Liver (tissue), 9 donors: ENCODE measurements around the gene DONSON. TPM values are rescaled to one million over a fixed set of nuclear protein-coding genes. Genes with fewer than 3 reads are reported as not detected.
"Not testable (repeated sequence)": the region's sequence is repeated elsewhere in the genome, so short reads cannot be mapped to it uniquely, and the experiment has no call there.

ENCODE experiments used
- DNase-seq: peaks from one replicate; pipeline ENCODE4 v3.0.0-alpha.2; 2017; ENCODE audit warnings: low spot score
- H3K27ac ChIP-seq, 2 donors: one replicate each; pipeline ENCODE4 v1.7.0; 2013; ENCODE audit warnings: inconsistent platforms in 2 of 2, low read length in 2 of 2, control low read depth in 1 of 2, low read depth in 1 of 2, mild to moderate bottlenecking in 1 of 2
- H3K27me3 ChIP-seq, 4 donors: one replicate each; pipeline versions ENCODE4 v1.6.1 to v1.7.0; 2013; ENCODE audit warnings: low read length in 3 of 4, inconsistent platforms in 1 of 4, mild to moderate bottlenecking in 1 of 4, moderate library complexity in 1 of 4; ENCODE audit not compliant: control insufficient read depth in 4 of 4, insufficient read depth in 4 of 4
- H3K36me3 ChIP-seq, 4 donors: one replicate each; pipeline versions ENCODE4 v1.6.1 to v1.7.0; 2013; ENCODE audit warnings: low read length in 3 of 4, mild to moderate bottlenecking in 3 of 4, low read depth in 1 of 4, moderate library complexity in 1 of 4; ENCODE audit not compliant: control insufficient read depth in 4 of 4, insufficient read depth in 3 of 4
- H3K4me1 ChIP-seq, 4 donors: one replicate each; pipeline versions ENCODE4 v1.6.1 to v1.7.0; 2013; ENCODE audit warnings: low read length in 3 of 4, mild to moderate bottlenecking in 3 of 4, moderate library complexity in 1 of 4; ENCODE audit not compliant: control insufficient read depth in 4 of 4, insufficient read depth in 4 of 4
- H3K4me3 ChIP-seq, 3 donors: one replicate each; pipeline versions ENCODE4 v1.6.1 to v1.7.0; 2013; ENCODE audit warnings: low read length in 3 of 3, control low read depth in 1 of 3, low read depth in 1 of 3, mild to moderate bottlenecking in 1 of 3
- H3K9ac ChIP-seq, 2 donors: one replicate each; pipeline ENCODE4 v1.7.0; 2013; ENCODE audit warnings: low read length in 2 of 2, mild to moderate bottlenecking in 2 of 2, moderate library complexity in 2 of 2, control low read depth in 1 of 2, low read depth in 1 of 2
- H3K9me3 ChIP-seq, 4 donors: one replicate each; pipeline versions ENCODE4 v1.6.1 to v1.7.0; 2013; ENCODE audit warnings: low read length in 3 of 4; ENCODE audit not compliant: control insufficient read depth in 4 of 4
- EGR1 ChIP-seq, 2 donors: IDR thresholded peaks; 2 replicates each; pipeline ENCODE4 v1.6.1; 2016 to 2018; ENCODE audit warnings: antibody characterized with exemption in 2 of 2, low read depth in 2 of 2
- FOXA2 ChIP-seq: IDR thresholded peaks from 2 replicates; pipeline ENCODE4 v1.6.1; 2016; ENCODE audit warnings: antibody characterized with exemption
- GABPA ChIP-seq, 2 donors: IDR thresholded peaks in 1 of 2; conservative IDR thresholded peaks in 1 of 2; 2 replicates each; pipeline ENCODE4 v1.6.1; 2016; ENCODE audit warnings: antibody characterized with exemption in 2 of 2, mild to moderate bottlenecking in 1 of 2, moderate library complexity in 1 of 2
- HNF4A ChIP-seq, 2 donors: conservative IDR thresholded peaks; 2 replicates each; pipeline ENCODE4 v1.6.1; 2016; ENCODE audit warnings: antibody characterized with exemption in 2 of 2, mild to moderate bottlenecking in 2 of 2
- HNF4G ChIP-seq: IDR thresholded peaks from 2 replicates; pipeline ENCODE4 v1.6.1; 2016; ENCODE audit warnings: antibody characterized with exemption
- JUND ChIP-seq, 2 donors: IDR thresholded peaks; 2 replicates each; pipeline ENCODE4 v1.6.1; 2016; ENCODE audit warnings: antibody characterized with exemption in 2 of 2
- NR2F2 ChIP-seq: IDR thresholded peaks from 2 replicates; pipeline ENCODE4 v1.6.1; 2016; ENCODE audit warnings: antibody characterized with exemption
- RAD21 ChIP-seq, 2 donors: IDR thresholded peaks; 2 replicates each; pipeline ENCODE4 v1.6.1; 2016; ENCODE audit warnings: antibody characterized with exemption in 2 of 2, mild to moderate bottlenecking in 2 of 2
- RXRA ChIP-seq, 2 donors: IDR thresholded peaks; 2 replicates each; pipeline ENCODE4 v1.6.1; 2017 to 2018; ENCODE audit warnings: antibody characterized with exemption in 2 of 2, mild to moderate bottlenecking in 1 of 2
- SP1 ChIP-seq: IDR thresholded peaks from 2 replicates; pipeline ENCODE4 v1.6.1; 2018; ENCODE audit warnings: antibody characterized with exemption, mild to moderate bottlenecking
- TAF1 ChIP-seq: conservative IDR thresholded peaks from 2 replicates; pipeline ENCODE4 v1.6.1; 2016; ENCODE audit warnings: antibody characterized with exemption, mild to moderate bottlenecking
- YY1 ChIP-seq: IDR thresholded peaks from 2 replicates; pipeline ENCODE4 v1.6.1; 2016; ENCODE audit warnings: antibody characterized with exemption, mild to moderate bottlenecking
- WGBS: extraction: QIAGEN DNeasy Blood & Tissue Kit; methylation state at CpG from one replicate; pipeline ENCODE4 v1.1.7; 2013; 5-methylcytosine and 5-hydroxymethylcytosine counted together
- polyA plus RNA-seq, 2 donors: library from polyadenylated mRNA; stranded (reverse) in 1 of 2; unstranded in 1 of 2; fragments of 200-250 nt in 1 of 2; fragments of >200 nt in 1 of 2; fragmentation: Nextera tagmentation in 1 of 2; extraction: Ambion mirVana in 1 of 2; gene quantifications; one replicate each; pipeline versions ENCODE4 v1.2.1 to v1.2.3, GENCODE V29; 2013 to 2015
- total RNA-seq, 2 donors: library from RNA; depleted of rRNA; stranded (reverse); fragments of >200 nt; gene quantifications; one replicate each; pipeline ENCODE4 v1.2.3, GENCODE V29; 2014
- TF ChIP-seq, protein P1 (sequence below): IDR thresholded peaks from 2 replicates; pipeline ENCODE4 v1.6.1; 2016; ENCODE audit warnings: antibody characterized with exemption
- TF ChIP-seq, protein P2 (sequence below): IDR thresholded peaks from 2 replicates; pipeline ENCODE4 v1.6.1; 2016; ENCODE audit warnings: antibody characterized with exemption
- TF ChIP-seq, protein P3 (sequence below): IDR thresholded peaks from 2 replicates; pipeline ENCODE4 v1.6.1; 2016; ENCODE audit warnings: antibody characterized with exemption
- TF ChIP-seq, protein P4 (sequence below): fragments of 150-350 bp; IDR thresholded peaks from 2 replicates; pipeline ENCODE4 v1.5.1; 2017; ENCODE audit warnings: improper control_type of control experiment, low read depth, low read length; ENCODE audit not compliant: missing input control
- TF ChIP-seq, protein P5 (sequence below): IDR thresholded peaks from 2 replicates; pipeline ENCODE4 v1.6.1; 2016; ENCODE audit warnings: antibody characterized with exemption, mild to moderate bottlenecking
- donor health status: healthy.
- donor health status: healthy.
- donor health status: healthy.
- donor health status: healthy.
- donor health status: healthy.

Gene DONSON
- total and polyA plus RNA-seq, 4 donors = 4.8 to 22.6 (median 8.3) TPM

DNA sequence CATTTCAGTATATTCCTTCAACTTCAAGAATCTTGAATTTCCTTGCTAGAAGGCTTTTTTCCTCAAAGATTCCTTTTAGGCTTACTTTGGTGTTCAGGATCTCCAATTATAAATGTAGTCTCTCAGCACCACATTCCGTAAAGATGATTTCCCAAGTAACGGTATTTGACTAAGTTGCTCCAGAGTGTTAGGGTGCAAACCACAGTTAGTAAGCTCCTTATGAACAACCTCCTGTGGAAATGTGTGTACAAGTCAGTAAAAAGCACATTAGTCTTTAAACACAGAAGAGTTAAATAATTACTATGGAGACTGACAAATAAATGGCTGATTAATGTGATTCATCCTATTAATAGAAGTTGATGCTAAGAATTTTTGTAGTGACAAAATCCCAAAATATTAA is 10.3 kb downstream of the DONSON start:
- H3K4me3 ChIP-seq = no peak overlapping the region
- H3K4me1 ChIP-seq = peaks cover 1 to 18% (median 10%) of the 10 kb centered on the region in 4 donors
- H3K36me3 ChIP-seq = peaks cover 3 to 24% (median 15%) of the 10 kb centered on the region in 4 donors
- no peaks in the 10 kb centered on the region for H3K27me3 ChIP-seq
- H3K9ac ChIP-seq = no peak overlapping the region
- DNase-seq = no peak
- TF ChIP-seq RAD21 (IDR thresholded peaks at IDR 0.05) = no peak
- TF ChIP-seq, protein P1, sequence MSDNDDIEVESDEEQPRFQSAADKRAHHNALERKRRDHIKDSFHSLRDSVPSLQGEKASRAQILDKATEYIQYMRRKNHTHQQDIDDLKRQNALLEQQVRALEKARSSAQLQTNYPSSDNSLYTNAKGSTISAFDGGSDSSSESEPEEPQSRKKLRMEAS = no peak
- TF ChIP-seq GABPA (IDR thresholded peaks at IDR 0.05 in 1 of 2, conservative IDR thresholded peaks at IDR 0.05 in 1 of 2) = no peak
- TF ChIP-seq SP1 = no peak
- no peak for TF ChIP-seq YY1
- TF ChIP-seq, protein P2, sequence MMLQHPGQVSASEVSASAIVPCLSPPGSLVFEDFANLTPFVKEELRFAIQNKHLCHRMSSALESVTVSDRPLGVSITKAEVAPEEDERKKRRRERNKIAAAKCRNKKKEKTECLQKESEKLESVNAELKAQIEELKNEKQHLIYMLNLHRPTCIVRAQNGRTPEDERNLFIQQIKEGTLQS = no peak
- TF ChIP-seq, protein P3, sequence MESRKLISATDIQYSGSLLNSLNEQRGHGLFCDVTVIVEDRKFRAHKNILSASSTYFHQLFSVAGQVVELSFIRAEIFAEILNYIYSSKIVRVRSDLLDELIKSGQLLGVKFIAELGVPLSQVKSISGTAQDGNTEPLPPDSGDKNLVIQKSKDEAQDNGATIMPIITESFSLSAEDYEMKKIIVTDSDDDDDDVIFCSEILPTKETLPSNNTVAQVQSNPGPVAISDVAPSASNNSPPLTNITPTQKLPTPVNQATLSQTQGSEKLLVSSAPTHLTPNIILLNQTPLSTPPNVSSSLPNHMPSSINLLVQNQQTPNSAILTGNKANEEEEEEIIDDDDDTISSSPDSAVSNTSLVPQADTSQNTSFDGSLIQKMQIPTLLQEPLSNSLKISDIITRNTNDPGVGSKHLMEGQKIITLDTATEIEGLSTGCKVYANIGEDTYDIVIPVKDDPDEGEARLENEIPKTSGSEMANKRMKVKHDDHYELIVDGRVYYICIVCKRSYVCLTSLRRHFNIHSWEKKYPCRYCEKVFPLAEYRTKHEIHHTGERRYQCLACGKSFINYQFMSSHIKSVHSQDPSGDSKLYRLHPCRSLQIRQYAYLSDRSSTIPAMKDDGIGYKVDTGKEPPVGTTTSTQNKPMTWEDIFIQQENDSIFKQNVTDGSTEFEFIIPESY = no peak
- no peak for TF ChIP-seq HNF4G
- TF ChIP-seq FOXA2 = no peak
- no peak for TF ChIP-seq EGR1 (IDR thresholded peaks at IDR 0.05; ENCODE audit: low read depth in 2 of 2)
- TF ChIP-seq JUND (IDR thresholded peaks at IDR 0.05) = no peak
- no peak for TF ChIP-seq TAF1
- TF ChIP-seq, protein P4, sequence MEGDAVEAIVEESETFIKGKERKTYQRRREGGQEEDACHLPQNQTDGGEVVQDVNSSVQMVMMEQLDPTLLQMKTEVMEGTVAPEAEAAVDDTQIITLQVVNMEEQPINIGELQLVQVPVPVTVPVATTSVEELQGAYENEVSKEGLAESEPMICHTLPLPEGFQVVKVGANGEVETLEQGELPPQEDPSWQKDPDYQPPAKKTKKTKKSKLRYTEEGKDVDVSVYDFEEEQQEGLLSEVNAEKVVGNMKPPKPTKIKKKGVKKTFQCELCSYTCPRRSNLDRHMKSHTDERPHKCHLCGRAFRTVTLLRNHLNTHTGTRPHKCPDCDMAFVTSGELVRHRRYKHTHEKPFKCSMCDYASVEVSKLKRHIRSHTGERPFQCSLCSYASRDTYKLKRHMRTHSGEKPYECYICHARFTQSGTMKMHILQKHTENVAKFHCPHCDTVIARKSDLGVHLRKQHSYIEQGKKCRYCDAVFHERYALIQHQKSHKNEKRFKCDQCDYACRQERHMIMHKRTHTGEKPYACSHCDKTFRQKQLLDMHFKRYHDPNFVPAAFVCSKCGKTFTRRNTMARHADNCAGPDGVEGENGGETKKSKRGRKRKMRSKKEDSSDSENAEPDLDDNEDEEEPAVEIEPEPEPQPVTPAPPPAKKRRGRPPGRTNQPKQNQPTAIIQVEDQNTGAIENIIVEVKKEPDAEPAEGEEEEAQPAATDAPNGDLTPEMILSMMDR = no peak
- TF ChIP-seq RXRA (IDR thresholded peaks at IDR 0.05) = no peak
- TF ChIP-seq, protein P5, sequence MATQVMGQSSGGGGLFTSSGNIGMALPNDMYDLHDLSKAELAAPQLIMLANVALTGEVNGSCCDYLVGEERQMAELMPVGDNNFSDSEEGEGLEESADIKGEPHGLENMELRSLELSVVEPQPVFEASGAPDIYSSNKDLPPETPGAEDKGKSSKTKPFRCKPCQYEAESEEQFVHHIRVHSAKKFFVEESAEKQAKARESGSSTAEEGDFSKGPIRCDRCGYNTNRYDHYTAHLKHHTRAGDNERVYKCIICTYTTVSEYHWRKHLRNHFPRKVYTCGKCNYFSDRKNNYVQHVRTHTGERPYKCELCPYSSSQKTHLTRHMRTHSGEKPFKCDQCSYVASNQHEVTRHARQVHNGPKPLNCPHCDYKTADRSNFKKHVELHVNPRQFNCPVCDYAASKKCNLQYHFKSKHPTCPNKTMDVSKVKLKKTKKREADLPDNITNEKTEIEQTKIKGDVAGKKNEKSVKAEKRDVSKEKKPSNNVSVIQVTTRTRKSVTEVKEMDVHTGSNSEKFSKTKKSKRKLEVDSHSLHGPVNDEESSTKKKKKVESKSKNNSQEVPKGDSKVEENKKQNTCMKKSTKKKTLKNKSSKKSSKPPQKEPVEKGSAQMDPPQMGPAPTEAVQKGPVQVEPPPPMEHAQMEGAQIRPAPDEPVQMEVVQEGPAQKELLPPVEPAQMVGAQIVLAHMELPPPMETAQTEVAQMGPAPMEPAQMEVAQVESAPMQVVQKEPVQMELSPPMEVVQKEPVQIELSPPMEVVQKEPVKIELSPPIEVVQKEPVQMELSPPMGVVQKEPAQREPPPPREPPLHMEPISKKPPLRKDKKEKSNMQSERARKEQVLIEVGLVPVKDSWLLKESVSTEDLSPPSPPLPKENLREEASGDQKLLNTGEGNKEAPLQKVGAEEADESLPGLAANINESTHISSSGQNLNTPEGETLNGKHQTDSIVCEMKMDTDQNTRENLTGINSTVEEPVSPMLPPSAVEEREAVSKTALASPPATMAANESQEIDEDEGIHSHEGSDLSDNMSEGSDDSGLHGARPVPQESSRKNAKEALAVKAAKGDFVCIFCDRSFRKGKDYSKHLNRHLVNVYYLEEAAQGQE = no peak
- no peak for TF ChIP-seq HNF4A (conservative IDR thresholded peaks at IDR 0.05)
- no peak for TF ChIP-seq NR2F2
- no peak overlapping the region for H3K27ac ChIP-seq
- no peaks in the 10 kb centered on the region for H3K9me3 ChIP-seq
- WGBS = 92% methylated on average over 2 of the region's 2 CpGs

DNA sequence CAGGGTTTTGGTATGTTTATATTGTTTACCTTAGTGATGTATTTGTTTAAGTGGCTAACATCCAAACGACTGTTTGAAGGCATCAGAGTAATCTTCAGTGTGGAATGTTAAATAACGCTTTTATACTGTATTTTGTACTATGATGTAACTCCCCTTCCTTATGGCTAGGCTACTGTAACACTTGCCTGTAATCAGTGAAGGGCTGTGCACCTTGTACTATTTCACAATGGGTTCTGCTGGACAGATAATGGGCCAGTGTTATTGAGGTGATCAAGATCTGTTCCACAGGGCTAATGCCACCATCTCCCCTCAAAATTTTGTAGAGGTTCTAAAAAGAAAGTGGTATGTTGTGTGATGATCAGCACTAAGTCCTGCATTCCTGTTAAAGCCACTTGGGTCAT is 11.7 kb downstream of the DONSON start:
- Histone ChIP-seq H3K4me1 (peaks cover 1 to 24% (median 12%) of the 10 kb centered on the region in 4 donors), H3K36me3 (peaks cover 4 to 37% (median 20%) of the 10 kb centered on the region in 4 donors)
- not testable (repeated sequence) for H3K27me3 ChIP-seq, DNase-seq, H3K27ac ChIP-seq, H3K4me3 ChIP-seq, H3K9me3 ChIP-seq, H3K9ac ChIP-seq
- TF ChIP-seq EGR1 (IDR thresholded peaks at IDR 0.05; ENCODE audit: low read depth in 2 of 2) (peak in 1 of 2 donors; percentile 27), HNF4G (peak; percentile 78), RAD21 (IDR thresholded peaks at IDR 0.05) (peak in 1 of 2 donors; percentile 10), HNF4A (conservative IDR thresholded peaks at IDR 0.05) (peak; percentile 90 to 91), SP1 (peak; percentile 50), YY1 (peak; percentile 17), JUND (IDR thresholded peaks at IDR 0.05) (peak in 1 of 2 donors; percentile 56), RXRA (IDR thresholded peaks at IDR 0.05) (peak; percentile 67 to 82)
- TF ChIP-seq, protein P2 = peak; percentile 66
- TF ChIP-seq, protein P1 = peak; percentile 31
- WGBS = 23% methylated on average over 2 of the region's 2 CpGs
